GM12878 (cell line): ENCODE measurements around the gene EVI2B. TPM values are rescaled to one million over a fixed set of nuclear protein-coding genes. Genes with fewer than 3 reads are reported as not detected.

Experiments
- ATAC-seq: fragments of 200-7000 bp; cut with Tn5 transposase; 3 replicates; pipeline ENCODE4 v1.9.1; 2020; ENCODE audit warnings: mild to moderate bottlenecking, moderate library complexity
- BruUV-seq: library from RNA; stranded (reverse); fragments of 400-500 nt; replicated peaks from 2 replicates; lab custom pipeline; 2021; lab: Mats Ljungman, UMichigan
- CTCF ChIA-PET: fragments of 300-600 bp; sonication (Branson Sonifier 250); formaldehyde crosslinking; extraction: SDS; loops from one replicate; lab custom pipeline; 2021; ENCODE audit warnings: inconsistent platforms; lab: Yijun Ruan, JAX
- POLR2A ChIA-PET: fragments of 350-600 bp; formaldehyde crosslinking; extraction: SDS; loops from one replicate; lab custom pipeline; 2021; ENCODE audit warnings: inconsistent platforms; lab: Charles Lee
- RAD21 ChIA-PET: fragments of 300-600 bp; sonication (Branson Sonifier 250); formaldehyde crosslinking; loops from one replicate; lab custom pipeline; 2023; ENCODE audit warnings: antibody characterized with exemption; ENCODE audit not compliant: unreplicated experiment; lab: Charles Lee
- SMC1A ChIA-PET: fragments of 300-600 bp; sonication (Branson Sonifier 250); formaldehyde crosslinking; loops from one replicate; lab custom pipeline; 2023; ENCODE audit not compliant: unreplicated experiment, uncharacterized antibody; lab: Charles Lee
- DNase-seq: peaks from one replicate; pipeline ENCODE4 v3.0.0-alpha.2; 2011; ENCODE audit warnings: low read depth, low spot score
- FAIRE-seq: peaks from 3 replicates; lab custom pipeline; 2011; peaks lifted over from hg19 to GRCh38; lab: Jason Lieb, UNC
- H2AFZ ChIP-seq: 2 replicates; pipeline ENCODE4 v1.6.0; 2011; ENCODE audit warnings: low read depth, low read length, control low read depth; ENCODE audit not compliant: control insufficient read depth
- H3K27ac ChIP-seq: 2 replicates; pipeline ENCODE4 v1.5.1; 2011; ENCODE audit warnings: control low read depth; ENCODE audit not compliant: control insufficient read depth, insufficient read depth
- H3K27me3 ChIP-seq, 2 experiments: replicated peaks in 1 of 2; 2 replicates each; pipeline versions ENCODE4 v1.6.0 to v1.6.1; 2011; ENCODE audit warnings: low read length in 1 of 2; ENCODE audit not compliant: control insufficient read depth in 2 of 2, insufficient read depth in 2 of 2
- H3K36me3 ChIP-seq, 2 experiments: 2 replicates each; pipeline ENCODE4 v1.5.1; 2011; ENCODE audit warnings: low read length in 1 of 2; ENCODE audit not compliant: control insufficient read depth in 2 of 2, insufficient read depth in 2 of 2
- H3K4me1 ChIP-seq: 2 replicates; pipeline ENCODE4 v1.6.1; 2011; ENCODE audit warnings: mild to moderate bottlenecking, low read length, moderate library complexity, mixed read lengths; ENCODE audit not compliant: control insufficient read depth, insufficient read depth
- H3K4me2 ChIP-seq: 2 replicates; pipeline ENCODE4 v1.6.0; 2011; ENCODE audit warnings: control low read depth; ENCODE audit not compliant: control insufficient read depth, insufficient read depth
- H3K4me3 ChIP-seq: fragments of 200-600 bp; sonication (generic); 2 replicates; pipeline ENCODE4 v1.5.1; 2016
- H3K79me2 ChIP-seq: 2 replicates; pipeline ENCODE4 v1.6.0; 2011; ENCODE audit warnings: low read length; ENCODE audit not compliant: control insufficient read depth, insufficient read depth
- H3K9ac ChIP-seq: 2 replicates; pipeline ENCODE4 v1.8.0; 2011; ENCODE audit warnings: low read length, control low read depth, mixed read lengths; ENCODE audit not compliant: control insufficient read depth, insufficient read depth
- H3K9me3 ChIP-seq: replicated peaks from 3 replicates; pipeline ENCODE4 v1.5.1; 2011; ENCODE audit warnings: mild to moderate bottlenecking, low read length; ENCODE audit not compliant: control insufficient read depth, insufficient read depth
- H4K20me1 ChIP-seq: 2 replicates; pipeline ENCODE4 v1.6.0; 2011; ENCODE audit not compliant: control insufficient read depth, insufficient read depth
- CBX3 ChIP-seq: fragments of 200-600 bp; sonication (generic); IDR thresholded peaks from 2 replicates; pipeline ENCODE4 v1.6.1; 2016; ENCODE audit warnings: low read depth, borderline replicate concordance
- CREB1 ChIP-seq: IDR thresholded peaks from 2 replicates; pipeline ENCODE4 v1.6.1; 2012; ENCODE audit warnings: low read depth, mild to moderate bottlenecking, inconsistent platforms
- FOXM1 ChIP-seq: IDR thresholded peaks from 2 replicates; pipeline ENCODE4 v1.6.1; 2012; ENCODE audit warnings: low read depth, mild to moderate bottlenecking, inconsistent platforms, low read length, moderate library complexity
- HDAC6 ChIP-seq: fragments of 200-600 bp; sonication (generic); IDR thresholded peaks from one replicate; pipeline ENCODE4 v1.8.0; 2017; ENCODE audit warnings: antibody characterized with exemption; ENCODE audit not compliant: unreplicated experiment
- MEF2A ChIP-seq: IDR thresholded peaks from 2 replicates; pipeline ENCODE4 v1.6.1; 2011; ENCODE audit warnings: low read depth, mild to moderate bottlenecking, low read length, moderate library complexity; ENCODE audit not compliant: insufficient read depth
- POLR2A ChIP-seq: IDR thresholded peaks from 2 replicates; pipeline ENCODE4 v1.6.1; 2011; ENCODE audit warnings: low read depth, mild to moderate bottlenecking, low read length
- RFX5 ChIP-seq: IDR thresholded peaks from 2 replicates; pipeline ENCODE4 v1.6.1; 2011; ENCODE audit warnings: low read depth, low read length, improper control_type of control experiment
- RUNX3 ChIP-seq: IDR thresholded peaks from 2 replicates; pipeline ENCODE4 v1.6.1; 2012; ENCODE audit warnings: low read length, inconsistent platforms
- SMAD1 ChIP-seq: fragments of 450-650 bp; IDR thresholded peaks from 2 replicates; pipeline ENCODE4 v1.6.1; 2018; ENCODE audit warnings: mild to moderate bottlenecking, low read depth; ENCODE audit not compliant: partially characterized antibody
- STAT3 ChIP-seq: IDR thresholded peaks from 2 replicates; pipeline ENCODE4 v1.6.1; 2011; ENCODE audit warnings: low read depth, low read length, improper control_type of control experiment
- TARDBP ChIP-seq: IDR thresholded peaks from 2 replicates; pipeline ENCODE4 v1.6.1; 2016; ENCODE audit warnings: borderline replicate concordance
- ZBED1 ChIP-seq: IDR thresholded peaks from 2 replicates; pipeline ENCODE4 v1.6.1; 2016; ENCODE audit warnings: borderline replicate concordance
- WGBS: methylation state at CpG from one replicate; pipeline ENCODE4 v1.1.6; 2016; ENCODE audit warnings: low lambda C conversion rate; ENCODE audit not compliant: insufficient replicate concordance, insufficient coverage; ENCODE audit errors: missing lambda C conversion rate; 5-methylcytosine and 5-hydroxymethylcytosine counted together
- in situ Hi-C: fragments of 300-500 bp; cut with MboI; formaldehyde crosslinking; loops from 9 replicates; pipeline ENCODE4 v1.14.3; 2018; ENCODE audit warnings: mixed read lengths
- intact Hi-C: fragments of 100-400 bp; cut with micrococcal nuclease; formaldehyde crosslinking; loops from one replicate; pipeline ENCODE4 v1.14.2; 2022; ENCODE audit not compliant: unreplicated experiment
- polyA plus RNA-seq, 11 experiments: library from polyadenylated mRNA; depleted of rRNA in 4 of 11; unstranded in 6 of 11; stranded (reverse) in 5 of 11; fragments of >200 nt; fragmentation: Nextera tagmentation in 4 of 11; fragmentation: Illumina TruSeq in 1 of 11; extraction: Ambion mirVana in 4 of 11; extraction: Trizol in 1 of 11; gene quantifications; 1 replicate in 1 of 11; 2 replicates in 10 of 11; pipeline versions ENCODE4 v1.2.1 to v1.2.3, GENCODE V29; 2011 to 2016; ENCODE audit warnings: inconsistent platforms in 2 of 11, missing spikeins in 2 of 11, low read depth in 1 of 11
- total RNA-seq, 4 experiments: library from RNA; depleted of rRNA in 3 of 4; stranded (reverse); fragments of >200 nt in 3 of 4; fragmentation: Illumina TruSeq in 1 of 4; extraction: Trizol in 1 of 4; gene quantifications; 2 replicates each; pipeline versions ENCODE4 v1.2.1 to v1.2.3, GENCODE V29; 2013 to 2021
- TF ChIP-seq, protein P1 (sequence below): fragments of 450-650 bp; IDR thresholded peaks from 2 replicates; pipeline ENCODE4 v1.6.1; 2016; ENCODE audit warnings: mild to moderate bottlenecking, moderate library complexity, borderline replicate concordance

Gene EVI2B
- total and polyA plus RNA-seq, 10 of the 15 experiments (the other 5 are each of a cell fraction or from before 2014, with no cell fraction given): 26.2 to 195 (median 52.0) TPM

DNA sequence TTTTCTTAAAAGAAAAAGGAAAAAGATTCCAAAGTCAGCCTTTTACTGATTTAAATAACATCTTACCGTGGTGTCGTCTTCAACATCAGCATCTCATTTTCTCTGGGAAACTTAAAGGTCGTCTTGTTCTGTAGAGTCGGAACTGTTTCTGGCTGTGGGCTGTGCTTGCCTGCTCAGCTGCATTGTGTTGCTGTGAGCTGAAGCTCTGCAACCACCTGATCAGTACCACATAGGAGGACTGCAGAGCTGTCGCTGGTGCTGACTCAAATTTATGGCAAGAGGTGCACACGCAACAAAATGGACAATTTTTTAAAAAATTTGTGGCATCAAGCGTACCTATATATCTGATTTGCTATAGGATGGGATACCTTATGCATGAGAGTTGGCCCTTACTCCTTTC is 16.8 kb downstream of the EVI2B start, which contains the start of gene OMG:
Gene OMG, minus strand, starts transcription at position 150 of the 400 bp plus-strand sequence. CDS start 908 bp downstream, outside the sequence.
- CTCF ChIA-PET: no interaction called here
- RAD21 ChIA-PET: no interaction called here
- no TSS peak for BruUV-seq
- Histone ChIP-seq H3K79me2 (no peaks in the 10 kb centered on the region), H3K27me3 (no peaks in the 10 kb centered on the region), H3K9ac (no peak within 1 kb of the TSS), H4K20me1 (no peaks in the 10 kb centered on the region), H3K4me2 (no peak within 1 kb of the TSS), H2AFZ (no peak within 1 kb of the TSS), H3K27ac (no peak within 1 kb of the TSS), H3K4me3 (no peak within 1 kb of the TSS), H3K36me3 (no peaks in the 10 kb centered on the region; a peak in 2 of 4 replicates), H3K4me1 (no peaks in the 10 kb centered on the region), H3K9me3 (no peaks in the 10 kb centered on the region)
- in situ Hi-C loops (no loop called here), intact Hi-C loops (no loop called here)
- 97% methylated on average over 7 of the region's 7 CpGs for WGBS
- FAIRE-seq: no peak
- POLR2A ChIA-PET: no interaction called here
- DNase-seq: no peak
- SMC1A ChIA-PET: no interaction called here
- no peak for TF ChIP-seq STAT3
- no peak for TF ChIP-seq CREB1
- TF ChIP-seq RFX5: no peak
- TF ChIP-seq SMAD1: no peak
- TF ChIP-seq CBX3: no peak
- TF ChIP-seq RUNX3: no peak
- TF ChIP-seq MEF2A: no peak
- TF ChIP-seq FOXM1: no peak
- TF ChIP-seq ZBED1: no peak
- no peak for TF ChIP-seq POLR2A
- TF ChIP-seq TARDBP: no peak
- no peak for ATAC-seq

- POLR2A ChIA-PET: no interaction called here
- DNase-seq: no peak
- TF ChIP-seq HDAC6: no peak
- TF ChIP-seq RUNX3: no peak
- TF ChIP-seq, protein P1, sequence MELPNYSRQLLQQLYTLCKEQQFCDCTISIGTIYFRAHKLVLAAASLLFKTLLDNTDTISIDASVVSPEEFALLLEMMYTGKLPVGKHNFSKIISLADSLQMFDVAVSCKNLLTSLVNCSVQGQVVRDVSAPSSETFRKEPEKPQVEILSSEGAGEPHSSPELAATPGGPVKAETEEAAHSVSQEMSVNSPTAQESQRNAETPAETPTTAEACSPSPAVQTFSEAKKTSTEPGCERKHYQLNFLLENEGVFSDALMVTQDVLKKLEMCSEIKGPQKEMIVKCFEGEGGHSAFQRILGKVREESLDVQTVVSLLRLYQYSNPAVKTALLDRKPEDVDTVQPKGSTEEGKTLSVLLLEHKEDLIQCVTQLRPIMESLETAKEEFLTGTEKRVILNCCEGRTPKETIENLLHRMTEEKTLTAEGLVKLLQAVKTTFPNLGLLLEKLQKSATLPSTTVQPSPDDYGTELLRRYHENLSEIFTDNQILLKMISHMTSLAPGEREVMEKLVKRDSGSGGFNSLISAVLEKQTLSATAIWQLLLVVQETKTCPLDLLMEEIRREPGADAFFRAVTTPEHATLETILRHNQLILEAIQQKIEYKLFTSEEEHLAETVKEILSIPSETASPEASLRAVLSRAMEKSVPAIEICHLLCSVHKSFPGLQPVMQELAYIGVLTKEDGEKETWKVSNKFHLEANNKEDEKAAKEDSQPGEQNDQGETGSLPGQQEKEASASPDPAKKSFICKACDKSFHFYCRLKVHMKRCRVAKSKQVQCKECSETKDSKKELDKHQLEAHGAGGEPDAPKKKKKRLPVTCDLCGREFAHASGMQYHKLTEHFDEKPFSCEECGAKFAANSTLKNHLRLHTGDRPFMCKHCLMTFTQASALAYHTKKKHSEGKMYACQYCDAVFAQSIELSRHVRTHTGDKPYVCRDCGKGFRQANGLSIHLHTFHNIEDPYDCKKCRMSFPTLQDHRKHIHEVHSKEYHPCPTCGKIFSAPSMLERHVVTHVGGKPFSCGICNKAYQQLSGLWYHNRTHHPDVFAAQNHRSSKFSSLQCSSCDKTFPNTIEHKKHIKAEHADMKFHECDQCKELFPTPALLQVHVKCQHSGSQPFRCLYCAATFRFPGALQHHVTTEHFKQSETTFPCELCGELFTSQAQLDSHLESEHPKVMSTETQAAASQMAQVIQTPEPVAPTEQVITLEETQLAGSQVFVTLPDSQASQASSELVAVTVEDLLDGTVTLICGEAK: no peak
- TF ChIP-seq, all 136 proteins: peak for 0
- intact Hi-C loops (no loop called here), in situ Hi-C loops (no loop called here)
- no peaks in the 10 kb centered on the region for H3K79me2 ChIP-seq
- no TSS peak for BruUV-seq
- H3K27me3 ChIP-seq: no peaks in the 10 kb centered on the region
- H3K4me1 ChIP-seq: no peaks in the 10 kb centered on the region
- WGBS: 79% methylated on average over 2 of the region's 2 CpGs
- CTCF ChIA-PET: no interaction called here
- RAD21 ChIA-PET: no interaction called here
- no peak overlapping the region for H3K9ac ChIP-seq
- H2AFZ ChIP-seq: no peak overlapping the region
- H3K4me2 ChIP-seq: no peak overlapping the region
- no peak overlapping the region for H3K27ac ChIP-seq
- no peaks in the 10 kb centered on the region for H4K20me1 ChIP-seq
- H3K36me3 ChIP-seq: no peaks in the 10 kb centered on the region; a peak in 2 of 4 replicates
- H3K4me3 ChIP-seq: no peak overlapping the region
- ATAC-seq (no peak), FAIRE-seq (no peak)
- H3K9me3 ChIP-seq: no peaks in the 10 kb centered on the region
- SMC1A ChIA-PET: no interaction called here
These were observed 17.7 kb downstream of the EVI2B start for GRCh38 chr17:31296142-31296541.
